Neural cell (in vitro differentiated cells): Measurements from ENCODE around the gene RERE.

Experiments
- CTCF ChIP-seq: fragments of 450-650 bp; IDR thresholded peaks from 2 replicates; pipeline ENCODE4 v1.5.1; 2014; ENCODE audit warnings: antibody characterized with exemption, mild to moderate bottlenecking, moderate library complexity; ENCODE audit not compliant: poor library complexity, severe bottlenecking
- EP300 ChIP-seq: fragments of 450-650 bp; conservative IDR thresholded peaks from 2 replicates; pipeline ENCODE4 v1.6.1; 2014; ENCODE audit warnings: antibody characterized with exemption, mild to moderate bottlenecking, moderate library complexity; ENCODE audit not compliant: poor library complexity, severe bottlenecking
- POLR2AphosphoS5 ChIP-seq: IDR thresholded peaks from 2 replicates; pipeline ENCODE4 v1.6.1; 2012

- TF ChIP-seq POLR2AphosphoS5 (no peak), EP300 (no peak), CTCF (no peak)
Measured at GRCh38 chr1:8435569-8436071, 381.8 kb downstream of the RERE start.
